Right cardiac atrium (tissue), 5 donors: ENCODE results near the gene AGBL1. TPM values are rescaled to one million over a fixed set of nuclear protein-coding genes. Genes with fewer than 3 reads are reported as not detected.
A peak's percentile ranks its signal among the peaks of the same experiment; 100 is the strongest.

Experiments used
- ATAC-seq, 2 donors: fragments of 200-7000 bp; cut with Tn5 transposase; one replicate each; pipeline versions ENCODE4 v1.8.0 to v1.9.1; 2020; ENCODE audit warnings: moderate library complexity in 2 of 2, mild to moderate bottlenecking in 1 of 2
- DNase-seq, 3 donors: peaks; one replicate each; pipeline ENCODE4 v3.0.0-alpha.2; 2020
- H3K27ac ChIP-seq: one replicate; pipeline ENCODE4 v1.5.1; 2013; ENCODE audit warnings: mild to moderate bottlenecking, low read length, control low read depth, moderate library complexity
- H3K27me3 ChIP-seq: one replicate; pipeline ENCODE4 v1.6.1; 2013; ENCODE audit not compliant: control insufficient read depth, insufficient read depth
- H3K4me1 ChIP-seq: one replicate; pipeline ENCODE4 v1.6.1; 2013; ENCODE audit warnings: low read length; ENCODE audit not compliant: control insufficient read depth, insufficient read depth
- H3K4me3 ChIP-seq: one replicate; pipeline ENCODE4 v1.5.1; 2013; ENCODE audit warnings: low read length, control low read depth
- H3K9me3 ChIP-seq: one replicate; pipeline ENCODE4 v1.6.1; 2013; ENCODE audit warnings: low read length; ENCODE audit not compliant: control insufficient read depth
- WGBS: extraction: QIAGEN DNeasy Blood & Tissue Kit; methylation state at CpG from one replicate; pipeline ENCODE4 v1.1.7; 2013; 5-methylcytosine and 5-hydroxymethylcytosine counted together
- intact Hi-C, 4 donors: fragments of 100-400 bp; cut with DNase I; formaldehyde crosslinking; loops; one replicate each; pipeline versions ENCODE4 v1.11.0 to v1.14.0; 2022 to 2023
- polyA plus RNA-seq: library from polyadenylated mRNA; stranded (reverse); fragments of 200-250 nt; gene quantifications from one replicate; pipeline ENCODE4 v1.2.3, GENCODE V29; 2013
- total RNA-seq, 4 donors: library from RNA; stranded (reverse); fragmentation: NEBNext Ultra II Directional; extraction: Animal tissue kit (Norgen Biotek cat#: 25700); gene quantifications; one replicate each; pipeline ENCODE4 v1.2.1, GENCODE V29; 2021
- donor health status: healthy with polysubstance abuse.
- donor health status: DM: no; HTN: yes; CAD: no.
- donor health status: DM: no; HTN: no; CAD: no.
- donor health status: DM: no; HTN: yes; CAD: no; lungs with severe emphysema.
- donor health status: DM: yes; HTN: yes; CAD: no.

AGBL1 gene
- total and polyA plus RNA-seq, 5 donors, result not detected

- peaks cover 5% of the 10 kb centered on the region for H3K4me1 ChIP-seq
- no peak overlapping the region for H3K4me3 ChIP-seq
- no peaks in the 10 kb centered on the region for H3K9me3 ChIP-seq
- intact Hi-C loops, result loop anchor here in 2 of 4 donors (5.0 to 10.0 kb wide), 3 partner anchors 1328 to 1358 kb away; no protein-coding TSS in a partner anchor
- H3K27me3 ChIP-seq, result no peaks in the 10 kb centered on the region
- ATAC-seq (peak; percentile 75 to 78), DNase-seq (peak; percentile 20 to 70 (median 66))
- H3K27ac ChIP-seq, result peak overlapping the region; percentile 21
- 30% methylated on average over 12 of the region's 12 CpGs for WGBS
Measured at GRCh38 chr15:86916671-86917360, 837.1 kb downstream of the AGBL1 start.

DNA sequence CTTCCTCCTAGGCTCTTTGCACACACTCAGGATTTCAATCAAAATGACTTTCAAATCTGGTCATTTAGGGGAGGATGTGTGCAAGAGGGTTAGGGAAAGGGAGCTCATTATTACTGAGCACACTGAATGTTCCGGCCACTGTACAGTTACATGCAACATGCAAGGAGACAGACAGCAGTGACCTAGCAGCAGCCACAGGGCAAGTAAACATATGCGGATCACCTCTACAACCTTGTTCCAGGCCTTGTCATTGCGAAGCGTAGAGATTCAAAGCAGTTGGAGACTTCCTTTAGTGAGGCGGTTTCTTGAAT lies 837.6 kb downstream of the AGBL1 start:
- ATAC-seq (no peak), DNase-seq (no peak)
- intact Hi-C loops, result loop anchor here in 2 of 4 donors (5.0 to 10.0 kb wide), 3 partner anchors 1327 to 1357 kb away; no protein-coding TSS in a partner anchor
- Histone ChIP-seq H3K27me3 (no peaks in the 10 kb centered on the region), H3K27ac (no peak overlapping the region), H3K4me1 (peaks cover 5% of the 10 kb centered on the region), H3K9me3 (no peaks in the 10 kb centered on the region), H3K4me3 (no peak overlapping the region)
- WGBS, result 87% methylated on average over 5 of the region's 5 CpGs

DNA sequence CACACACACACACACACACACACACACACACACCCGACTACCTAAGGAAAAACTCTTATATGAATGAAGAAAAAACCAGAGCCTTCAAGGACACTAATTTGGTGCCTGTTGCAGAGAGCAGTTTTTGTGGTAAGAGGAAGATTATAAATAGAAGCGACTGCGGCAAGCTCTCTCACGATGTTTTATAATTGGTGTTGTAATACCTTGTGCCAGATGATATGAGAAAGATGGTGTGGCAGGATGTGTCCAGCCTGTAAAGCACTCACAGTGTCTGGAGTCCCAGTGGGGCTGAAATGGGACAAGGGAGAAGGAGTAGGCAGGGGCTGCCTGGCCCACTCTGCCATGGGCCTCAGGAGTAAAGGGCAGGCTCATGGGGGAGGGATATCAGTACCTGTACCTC lies 839.9 kb downstream of the AGBL1 start:
- DNase-seq (no peak), ATAC-seq (peak; percentile 38 to 55)
- H3K4me1 ChIP-seq, result peaks cover 5% of the 10 kb centered on the region
- 51% methylated on average over 4 of the region's 4 CpGs for WGBS
- H3K4me3 ChIP-seq, result no peak overlapping the region
- H3K27me3 ChIP-seq, result no peaks in the 10 kb centered on the region
- H3K27ac ChIP-seq, result no peak overlapping the region
- intact Hi-C loops, result loop anchor here in 2 of 4 donors (5.0 to 10.0 kb wide), 3 partner anchors 1325 to 1355 kb away; no protein-coding TSS in a partner anchor
- H3K9me3 ChIP-seq, result no peaks in the 10 kb centered on the region

GRCh38 chr15:86929461-86929860 lies 849.8 kb downstream of the AGBL1 start:
- no peaks in the 10 kb centered on the region for H3K9me3 ChIP-seq
- H3K4me1 ChIP-seq, result no peaks in the 10 kb centered on the region
- intact Hi-C loops, result loop anchor here in 1 of 4 donors (10.0 kb wide), 1 partner anchor 285 kb away; no protein-coding TSS in a partner anchor
- 85% methylated on average over 2 of the region's 2 CpGs for WGBS
- DNase-seq (no peak), ATAC-seq (no peak)
- H3K27ac ChIP-seq, result no peak overlapping the region
- no peaks in the 10 kb centered on the region for H3K27me3 ChIP-seq
- no peak overlapping the region for H3K4me3 ChIP-seq

- intact Hi-C loops, result no loop called here
- no peak for ATAC-seq
- H3K27ac ChIP-seq, result no peak overlapping the region
- H3K27me3 ChIP-seq, result no peaks in the 10 kb centered on the region
- H3K4me3 ChIP-seq, result no peak overlapping the region
- no peaks in the 10 kb centered on the region for H3K4me1 ChIP-seq
- 65% methylated on average over 4 of the region's 4 CpGs for WGBS
- no peak for DNase-seq
- H3K9me3 ChIP-seq, result no peaks in the 10 kb centered on the region
Measured at GRCh38 chr15:86932456-86932855, 852.8 kb downstream of the AGBL1 start.

- H3K9me3 ChIP-seq, result no peaks in the 10 kb centered on the region
- no peak overlapping the region for H3K27ac ChIP-seq
- no peaks in the 10 kb centered on the region for H3K27me3 ChIP-seq
- 64% methylated on average over 8 of the region's 8 CpGs for WGBS
- H3K4me1 ChIP-seq, result no peaks in the 10 kb centered on the region
- ATAC-seq (no peak), DNase-seq (no peak)
- no peak overlapping the region for H3K4me3 ChIP-seq
- intact Hi-C loops, result no loop called here
Measured at GRCh38 chr15:86935841-86936240, 856.2 kb downstream of the AGBL1 start.

- intact Hi-C loops, result no loop called here
- Histone ChIP-seq H3K4me1 (no peaks in the 10 kb centered on the region), H3K27ac (no peak overlapping the region), H3K9me3 (no peaks in the 10 kb centered on the region), H3K4me3 (no peak overlapping the region), H3K27me3 (no peaks in the 10 kb centered on the region)
- no peak for DNase-seq
- no peak for ATAC-seq
- WGBS, result 79% methylated on average over 3 of the region's 3 CpGs
Measured at GRCh38 chr15:86942285-86942684, 862.6 kb downstream of the AGBL1 start.

- no peak overlapping the region for H3K27ac ChIP-seq
- WGBS, result 64% methylated on average over 4 of the region's 4 CpGs
- ATAC-seq, result no peak
Measured at GRCh38 chr15:86948719-86949118, 869.0 kb downstream of the AGBL1 start.

DNA sequence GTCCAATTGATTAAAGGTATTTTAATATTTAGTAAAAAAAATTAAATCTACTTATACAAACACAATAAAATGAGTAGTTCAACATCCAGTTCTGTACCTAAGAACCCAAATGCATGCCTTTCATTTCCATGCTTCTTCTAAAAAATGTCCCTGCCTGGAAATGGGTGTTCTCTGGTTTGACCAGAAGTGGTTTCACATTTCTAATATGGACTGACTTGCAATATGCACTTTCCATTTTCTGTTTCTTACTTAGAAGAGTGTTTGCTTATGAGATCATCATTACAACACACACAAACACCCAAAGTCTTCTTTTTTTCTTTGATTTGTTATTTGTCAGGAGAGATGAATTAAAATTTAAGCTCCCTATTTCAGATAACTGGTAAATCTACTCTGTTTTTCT lies 879.6 kb downstream of the AGBL1 start:
- DNase-seq (no peak), ATAC-seq (no peak)
- H3K4me3 ChIP-seq, result no peak overlapping the region
- H3K9me3 ChIP-seq, result no peaks in the 10 kb centered on the region
- H3K4me1 ChIP-seq, result no peaks in the 10 kb centered on the region
- no peaks in the 10 kb centered on the region for H3K27me3 ChIP-seq
- H3K27ac ChIP-seq, result no peak overlapping the region
- intact Hi-C loops, result no loop called here

More at GRCh38 chr15:86948719-86949118, 869.0 kb downstream of the AGBL1 start:
- Histone ChIP-seq H3K9me3 (no peaks in the 10 kb centered on the region), H3K27me3 (no peaks in the 10 kb centered on the region), H3K4me1 (no peaks in the 10 kb centered on the region), H3K4me3 (no peak overlapping the region)
- intact Hi-C loops, result no loop called here
- DNase-seq, result no peak

DNA sequence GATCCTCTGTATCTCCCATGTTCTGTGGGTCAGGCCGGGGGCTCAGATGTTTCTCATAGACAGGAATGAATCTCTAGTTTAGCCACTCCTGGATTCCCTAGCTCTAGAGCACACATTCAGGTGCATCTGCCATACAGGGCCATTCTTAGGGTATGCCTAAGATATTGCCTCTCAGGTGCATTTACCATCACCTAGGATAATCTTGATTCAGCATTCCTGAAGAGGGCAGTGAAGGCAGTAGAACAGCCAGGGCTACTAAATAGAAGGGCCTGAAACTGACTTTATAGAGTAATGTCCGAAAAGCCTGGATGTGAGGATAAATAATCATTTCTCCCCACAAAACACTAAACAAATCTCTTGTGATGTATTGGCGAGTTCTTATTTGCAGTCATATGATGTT lies 882.0 kb downstream of the AGBL1 start:
- H3K27ac ChIP-seq, result no peak overlapping the region
- no peaks in the 10 kb centered on the region for H3K4me1 ChIP-seq
- H3K4me3 ChIP-seq, result no peak overlapping the region
- no peaks in the 10 kb centered on the region for H3K27me3 ChIP-seq
- WGBS, result 78% methylated on average over 3 of the region's 3 CpGs
- ATAC-seq (no peak), DNase-seq (no peak)
- H3K9me3 ChIP-seq, result no peaks in the 10 kb centered on the region
- intact Hi-C loops, result no loop called here

DNA sequence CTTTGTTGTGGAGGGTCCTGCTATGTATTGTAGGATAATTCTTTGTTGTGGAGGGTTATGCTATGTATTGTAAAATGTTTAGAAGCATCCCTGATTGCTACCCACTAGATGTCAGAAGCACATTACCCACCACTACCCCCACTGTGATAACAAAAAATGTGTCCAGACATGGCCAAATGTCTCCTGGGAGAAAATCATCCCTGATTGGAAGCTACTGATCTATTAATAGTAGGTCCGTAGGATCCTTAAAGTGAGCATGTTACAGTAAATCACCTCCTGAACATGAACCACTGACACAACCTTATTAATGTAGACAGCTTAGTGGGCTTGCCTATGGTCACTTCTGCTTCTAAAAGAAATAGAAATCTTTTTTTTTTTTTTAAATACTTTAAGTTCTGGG lies 884.6 kb downstream of the AGBL1 start:
- WGBS, result 34% methylated on average over 1 of the region's 1 CpG
- H3K27ac ChIP-seq, result no peak overlapping the region
- no peak for ATAC-seq
- intact Hi-C loops, result no loop called here
- no peaks in the 10 kb centered on the region for H3K27me3 ChIP-seq
- no peaks in the 10 kb centered on the region for H3K4me1 ChIP-seq
- H3K9me3 ChIP-seq, result no peaks in the 10 kb centered on the region
- no peak overlapping the region for H3K4me3 ChIP-seq
- DNase-seq, result no peak

GRCh38 chr15:86968244-86968643 lies 888.6 kb downstream of the AGBL1 start:
- Histone ChIP-seq H3K27me3 (no peaks in the 10 kb centered on the region), H3K4me1 (no peaks in the 10 kb centered on the region), H3K27ac (no peak overlapping the region), H3K4me3 (no peak overlapping the region), H3K9me3 (no peaks in the 10 kb centered on the region)
- no peak for DNase-seq
- ATAC-seq, result no peak
- intact Hi-C loops, result no loop called here
- 71% methylated on average over 4 of the region's 4 CpGs for WGBS
